ENCODE measurements around the gene PCDHGA1. TPM values are rescaled to one million over a fixed set of nuclear protein-coding genes. Genes with fewer than 3 reads are reported as not detected.

Gene PCDHGA1
- total and polyA plus RNA-seq, 12 donors, result 0.09 to 0.96 (median 0.30) TPM

GRCh38 chr5:141517312-141517711 lies 187.0 kb downstream of the PCDHGA1 start:
- H3K36me3 ChIP-seq (replicated peaks in 1 of 2), result peaks cover 0 to 24% of the 10 kb centered on the region in 2 donors
- peaks cover 32 to 51% of the 10 kb centered on the region in 2 donors for H3K4me1 ChIP-seq (replicated peaks in 1 of 2)
- TF ChIP-seq POLR2A (IDR thresholded peaks at IDR 0.05) (no peak), CTCF (IDR thresholded peaks at IDR 0.05) (no peak)
- H3K27ac ChIP-seq, result peak overlapping the region in 2 of 5 donors; percentile 4 to 99
- no peak for DNase-seq
- no peaks in the 10 kb centered on the region for H3K9me3 ChIP-seq (replicated peaks in 1 of 3)
- intact Hi-C loops (cut with DNase I), result loop anchor here (5.0 kb wide), 1 partner anchor 40 kb away; the partner anchor contains the start of gene PCDHGC3 (in 2 of the 2)
- 85 to 88% (median 87%) methylated on average over 8 of the region's 8 CpGs for WGBS, 4 donors
- H3K27me3 ChIP-seq, result no peaks in the 10 kb centered on the region
- no peak overlapping the region for H3K4me3 ChIP-seq

GRCh38 chr5:141517880-141518617 lies 187.7 kb downstream of the PCDHGA1 start:
- Histone ChIP-seq H3K4me1 (replicated peaks in 1 of 2) (peaks cover 32 to 55% of the 10 kb centered on the region in 2 donors), H3K27me3 (no peaks in the 10 kb centered on the region), H3K27ac (peak overlapping the region in 1 of 5 donors; percentile 4), H3K9me3 (replicated peaks in 1 of 3) (no peaks in the 10 kb centered on the region), H3K4me3 (no peak overlapping the region), H3K36me3 (replicated peaks in 1 of 2) (peaks cover 0 to 24% of the 10 kb centered on the region in 2 donors)
- TF ChIP-seq CTCF (IDR thresholded peaks at IDR 0.05) (no peak), POLR2A (IDR thresholded peaks at IDR 0.05) (no peak)
- no peak for DNase-seq
- intact Hi-C loops (cut with DNase I), result loop anchor here (5.0 kb wide), 1 partner anchor 41 kb away; the partner anchor contains the start of gene PCDHGC3 (in 2 of the 2)
- WGBS, 4 donors, result 81 to 89% (median 89%) methylated on average over 11 of the region's 11 CpGs

GRCh38 chr5:141518618-141519015 lies 188.3 kb downstream of the PCDHGA1 start:
- peaks cover 0 to 24% of the 10 kb centered on the region in 2 donors for H3K36me3 ChIP-seq (replicated peaks in 1 of 2)
- TF ChIP-seq POLR2A (IDR thresholded peaks at IDR 0.05) (no peak), CTCF (IDR thresholded peaks at IDR 0.05) (no peak)
- DNase-seq, result no peak
- peaks cover 32 to 55% of the 10 kb centered on the region in 2 donors for H3K4me1 ChIP-seq (replicated peaks in 1 of 2)
- intact Hi-C loops (cut with DNase I), result loop anchor here (5.0 kb wide), 1 partner anchor 41 kb away; the partner anchor contains the start of gene PCDHGC3 (in 2 of the 2)
- H3K27ac ChIP-seq, result no peak overlapping the region
- H3K27me3 ChIP-seq, result no peaks in the 10 kb centered on the region
- no peak overlapping the region for H3K4me3 ChIP-seq
- no peaks in the 10 kb centered on the region for H3K9me3 ChIP-seq (replicated peaks in 1 of 3)
- 98 to 100% (median 100%) methylated on average over 1 of the region's 1 CpG for WGBS, 4 donors
